Bronchial epithelial cell (primary cell): ENCODE measurements around the gene ZNF853. TPM values are rescaled to one million over a fixed set of nuclear protein-coding genes. Genes with fewer than 3 reads are reported as not detected.

Source experiments
- DNase-seq: peaks from one replicate; pipeline ENCODE4 v3.0.0-alpha.2; 2010; ENCODE audit warnings: low read depth
- FAIRE-seq: peaks from 2 replicates; lab custom pipeline; 2011; peaks lifted over from hg19 to GRCh38; lab: Jason Lieb, UNC
- H3K27me3 ChIP-seq: 2 replicates; pipeline ENCODE4 v1.5.1; 2011; ENCODE audit warnings: low read length; ENCODE audit not compliant: control insufficient read depth, insufficient read depth
- H3K36me3 ChIP-seq: 2 replicates; pipeline ENCODE4 v1.5.1; 2011; ENCODE audit warnings: low read length; ENCODE audit not compliant: control insufficient read depth, insufficient read depth
- H3K4me3 ChIP-seq: 2 replicates; pipeline ENCODE4 v1.5.1; 2011; ENCODE audit warnings: mild to moderate bottlenecking, low read depth, low read length, control low read depth
- total RNA-seq: library from RNA; depleted of rRNA; stranded (reverse); fragments of >200 nt; gene quantifications from 2 replicates; pipeline ENCODE4 v1.2.1, GENCODE V29; 2014
- TF ChIP-seq, protein P1 (sequence below): IDR thresholded peaks from 2 replicates; pipeline ENCODE4 v1.5.1; 2011; ENCODE audit warnings: mild to moderate bottlenecking, moderate library complexity, low read length, control low read depth, inconsistent platforms; ENCODE audit not compliant: insufficient read depth, severe bottlenecking

Gene ZNF853
- total RNA-seq, 1 donor from 2014 or later = 0.53 TPM

- Histone ChIP-seq H3K27me3 (no peaks in the 10 kb centered on the region), H3K36me3 (peaks cover 33% of the 10 kb centered on the region), H3K4me3 (no peak overlapping the region)
- no peak for DNase-seq
- TF ChIP-seq, protein P1, sequence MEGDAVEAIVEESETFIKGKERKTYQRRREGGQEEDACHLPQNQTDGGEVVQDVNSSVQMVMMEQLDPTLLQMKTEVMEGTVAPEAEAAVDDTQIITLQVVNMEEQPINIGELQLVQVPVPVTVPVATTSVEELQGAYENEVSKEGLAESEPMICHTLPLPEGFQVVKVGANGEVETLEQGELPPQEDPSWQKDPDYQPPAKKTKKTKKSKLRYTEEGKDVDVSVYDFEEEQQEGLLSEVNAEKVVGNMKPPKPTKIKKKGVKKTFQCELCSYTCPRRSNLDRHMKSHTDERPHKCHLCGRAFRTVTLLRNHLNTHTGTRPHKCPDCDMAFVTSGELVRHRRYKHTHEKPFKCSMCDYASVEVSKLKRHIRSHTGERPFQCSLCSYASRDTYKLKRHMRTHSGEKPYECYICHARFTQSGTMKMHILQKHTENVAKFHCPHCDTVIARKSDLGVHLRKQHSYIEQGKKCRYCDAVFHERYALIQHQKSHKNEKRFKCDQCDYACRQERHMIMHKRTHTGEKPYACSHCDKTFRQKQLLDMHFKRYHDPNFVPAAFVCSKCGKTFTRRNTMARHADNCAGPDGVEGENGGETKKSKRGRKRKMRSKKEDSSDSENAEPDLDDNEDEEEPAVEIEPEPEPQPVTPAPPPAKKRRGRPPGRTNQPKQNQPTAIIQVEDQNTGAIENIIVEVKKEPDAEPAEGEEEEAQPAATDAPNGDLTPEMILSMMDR = no peak
- FAIRE-seq = no peak
Measured at GRCh38 chr7:6642239-6642839, 26.9 kb downstream of the ZNF853 start.

GRCh38 chr7:6642861-6643640 is 27.6 kb downstream of the ZNF853 start:
- H3K36me3 ChIP-seq = peaks cover 33% of the 10 kb centered on the region
- DNase-seq (no peak), FAIRE-seq (no peak)
- no peak overlapping the region for H3K4me3 ChIP-seq
- H3K27me3 ChIP-seq = no peaks in the 10 kb centered on the region
- TF ChIP-seq, protein P1 = no peak

DNA sequence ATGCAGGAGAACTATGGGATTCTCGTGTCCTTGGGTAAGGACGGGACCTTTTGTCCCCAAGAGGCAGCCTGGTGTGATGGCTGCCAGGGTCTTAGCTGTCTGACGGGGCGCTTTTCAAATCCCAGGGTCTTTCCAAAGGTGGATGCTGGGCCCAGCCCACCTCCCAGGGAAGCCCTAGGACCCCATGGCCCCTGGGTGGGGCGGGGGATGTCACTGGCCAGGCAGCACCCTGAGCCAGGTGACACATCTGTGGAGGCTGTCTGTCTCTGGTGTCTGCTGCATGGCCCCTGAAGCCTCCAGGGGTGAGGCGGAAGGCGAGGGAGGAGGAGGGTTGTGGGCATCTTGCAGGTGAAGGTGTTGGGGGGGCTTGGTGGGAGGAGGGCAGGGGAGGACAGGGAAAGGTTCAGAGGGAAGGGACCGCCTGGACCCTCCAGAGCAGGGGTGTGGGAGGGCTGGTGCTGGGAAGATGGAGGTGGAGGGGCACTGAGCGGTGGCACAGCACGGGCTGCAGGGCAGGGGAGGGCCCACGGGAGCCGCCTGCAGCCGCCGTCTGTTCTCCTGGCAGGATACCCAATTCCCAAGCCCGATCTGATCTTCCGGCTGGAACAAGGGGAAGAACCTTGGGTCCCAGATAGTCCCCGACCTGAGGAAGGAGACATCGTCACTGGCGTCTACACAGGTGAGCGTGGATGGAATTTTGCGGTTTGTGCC is 28.7 kb downstream of the ZNF853 start:
- no peak for DNase-seq
- Histone ChIP-seq H3K27me3 (no peaks in the 10 kb centered on the region), H3K36me3 (peaks cover 35% of the 10 kb centered on the region), H3K4me3 (no peak overlapping the region)
- no peak for FAIRE-seq
- TF ChIP-seq, protein P1 = no peak

GRCh38 chr7:6644728-6645127 is 29.3 kb downstream of the ZNF853 start:
- TF ChIP-seq, protein P1 = no peak
- Histone ChIP-seq H3K4me3 (no peak overlapping the region), H3K27me3 (no peaks in the 10 kb centered on the region), H3K36me3 (peaks cover 35% of the 10 kb centered on the region)
- FAIRE-seq = no peak
- DNase-seq = no peak

- Histone ChIP-seq H3K27me3 (no peaks in the 10 kb centered on the region), H3K4me3 (no peak overlapping the region), H3K36me3 (peaks cover 37% of the 10 kb centered on the region)
- no peak for FAIRE-seq
- TF ChIP-seq, protein P1 = no peak
- DNase-seq = no peak
Measured at GRCh38 chr7:6646465-6646864, 31.1 kb downstream of the ZNF853 start.
